ENCODE measurements around the gene THRAP3. TPM values are rescaled to one million over a fixed set of nuclear protein-coding genes. Genes with fewer than 3 reads are reported as not detected.

THRAP3 gene
- total RNA-seq, 1 donor from 2014 or later: 142 TPM

- H3K4me1 Mint-ChIP-seq (ENCODE audit: low read depth): peaks cover 2% of the 10 kb centered on the region
- no peak overlapping the region for H3K27ac Mint-ChIP-seq
- TF ChIP-seq CTCF (IDR thresholded peaks at IDR 0.05; ENCODE audit: unreplicated experiment): no peak
- H3K36me3 Mint-ChIP-seq (ENCODE audit: insufficient read depth): peaks cover 8% of the 10 kb centered on the region
- DNase-seq (ENCODE audit: low spot score, unreplicated experiment): no peak
- H3K27me3 Mint-ChIP-seq: no peaks in the 10 kb centered on the region
- H3K4me3 Mint-ChIP-seq (ENCODE audit: low read depth): no peak overlapping the region
- no peaks in the 10 kb centered on the region for H3K9me3 Mint-ChIP-seq (ENCODE audit: low read depth)
Observed at GRCh38 chr1:36232212-36233095, 8.2 kb downstream of the THRAP3 start.

- peaks cover 14% of the 10 kb centered on the region for H3K36me3 Mint-ChIP-seq (ENCODE audit: insufficient read depth)
- no peak for TF ChIP-seq CTCF (IDR thresholded peaks at IDR 0.05; ENCODE audit: unreplicated experiment)
- no peaks in the 10 kb centered on the region for H3K27me3 Mint-ChIP-seq
- no peaks in the 10 kb centered on the region for H3K9me3 Mint-ChIP-seq (ENCODE audit: low read depth)
- peaks cover 7% of the 10 kb centered on the region for H3K4me1 Mint-ChIP-seq (ENCODE audit: low read depth)
- no peak for DNase-seq (ENCODE audit: low spot score, unreplicated experiment)
- no peak overlapping the region for H3K4me3 Mint-ChIP-seq (ENCODE audit: low read depth)
- peak overlapping the region; percentile 88 for H3K27ac Mint-ChIP-seq
Observed at GRCh38 chr1:36236302-36236701, 12.1 kb downstream of the THRAP3 start.

GRCh38 chr1:36238433-36238832, 14.2 kb downstream of the THRAP3 start:
- no peak for TF ChIP-seq CTCF (IDR thresholded peaks at IDR 0.05; ENCODE audit: unreplicated experiment)
- H3K4me1 Mint-ChIP-seq (ENCODE audit: low read depth): peaks cover 9% of the 10 kb centered on the region
- peaks cover 19% of the 10 kb centered on the region for H3K36me3 Mint-ChIP-seq (ENCODE audit: insufficient read depth)
- DNase-seq (ENCODE audit: low spot score, unreplicated experiment): no peak
- H3K27ac Mint-ChIP-seq: peak overlapping the region; percentile 86
- H3K4me3 Mint-ChIP-seq (ENCODE audit: low read depth): no peak overlapping the region
- H3K9me3 Mint-ChIP-seq (ENCODE audit: low read depth): no peaks in the 10 kb centered on the region
- no peaks in the 10 kb centered on the region for H3K27me3 Mint-ChIP-seq

GRCh38 chr1:36239941-36240637, 15.8 kb downstream of the THRAP3 start:
- no peak for TF ChIP-seq CTCF (IDR thresholded peaks at IDR 0.05; ENCODE audit: unreplicated experiment)
- DNase-seq (ENCODE audit: low spot score, unreplicated experiment): no peak
- peaks cover 11% of the 10 kb centered on the region for H3K4me1 Mint-ChIP-seq (ENCODE audit: low read depth)
- H3K27ac Mint-ChIP-seq: peak overlapping the region; percentile 92
- H3K4me3 Mint-ChIP-seq (ENCODE audit: low read depth): no peak overlapping the region
- H3K27me3 Mint-ChIP-seq: no peaks in the 10 kb centered on the region
- H3K9me3 Mint-ChIP-seq (ENCODE audit: low read depth): no peaks in the 10 kb centered on the region
- H3K36me3 Mint-ChIP-seq (ENCODE audit: insufficient read depth): peaks cover 23% of the 10 kb centered on the region

GRCh38 chr1:36247538-36247937, 23.3 kb downstream of the THRAP3 start:
- Mint-ChIP-seq H3K27me3 (no peaks in the 10 kb centered on the region), H3K36me3 (ENCODE audit: insufficient read depth) (peaks cover 22% of the 10 kb centered on the region), H3K9me3 (ENCODE audit: low read depth) (peaks cover 4% of the 10 kb centered on the region), H3K4me3 (ENCODE audit: low read depth) (no peak overlapping the region), H3K4me1 (ENCODE audit: low read depth) (peaks cover 13% of the 10 kb centered on the region), H3K27ac (no peak overlapping the region)
- no peak for TF ChIP-seq CTCF (IDR thresholded peaks at IDR 0.05; ENCODE audit: unreplicated experiment)
- DNase-seq (ENCODE audit: low spot score, unreplicated experiment): no peak
